GM10248 (cell line): ENCODE results near the gene COLEC11.

Source experiments
- CTCF ChIA-PET: fragments of 300-600 bp; sonication (Branson Sonifier 250); formaldehyde crosslinking; extraction: SDS; loops from one replicate; lab custom pipeline; 2021; ENCODE audit warnings: antibody characterized with exemption; lab: Yijun Ruan, JAX
- POLR2A ChIA-PET: fragments of 350-650 bp; sonication (Branson Sonifier 250); formaldehyde crosslinking; extraction: SDS; loops from one replicate; lab custom pipeline; 2020; ENCODE audit warnings: antibody characterized with exemption; lab: Yijun Ruan, JAX
- DNase-seq: peaks from one replicate; pipeline ENCODE4 v3.0.0; 2012; ENCODE audit errors: extremely low spot score
- TF ChIP-seq, protein P1 (sequence below): IDR thresholded peaks from 2 replicates; pipeline ENCODE4 v1.5.1; 2012; ENCODE audit warnings: mild to moderate bottlenecking, low read depth; ENCODE audit errors: extremely low read depth, missing control alignments, control extremely low read depth

Gene COLEC11

DNA sequence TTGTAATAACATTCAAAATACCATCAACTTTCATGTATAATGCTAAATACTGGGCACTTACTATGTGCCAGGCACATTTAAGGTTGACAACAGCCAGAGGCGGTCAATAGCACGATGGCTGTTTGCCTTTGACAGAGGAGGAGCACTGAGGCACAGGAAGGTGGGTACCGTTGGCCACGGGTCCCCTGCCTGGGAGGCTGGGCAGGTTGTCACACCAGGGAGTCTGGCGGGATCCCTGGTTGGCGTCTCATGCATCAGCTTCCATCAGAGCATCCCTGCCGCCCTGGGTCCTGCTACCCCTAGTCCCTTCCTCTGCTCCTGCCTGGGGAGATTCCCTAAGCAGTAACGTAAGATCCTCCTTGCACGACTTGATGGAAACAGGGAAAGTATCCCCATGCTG lies 82.5 kb downstream of the COLEC11 start:
- ChIA-PET CTCF (no interaction called here), POLR2A (no interaction called here)
- no peak for DNase-seq
- TF ChIP-seq, protein P1, sequence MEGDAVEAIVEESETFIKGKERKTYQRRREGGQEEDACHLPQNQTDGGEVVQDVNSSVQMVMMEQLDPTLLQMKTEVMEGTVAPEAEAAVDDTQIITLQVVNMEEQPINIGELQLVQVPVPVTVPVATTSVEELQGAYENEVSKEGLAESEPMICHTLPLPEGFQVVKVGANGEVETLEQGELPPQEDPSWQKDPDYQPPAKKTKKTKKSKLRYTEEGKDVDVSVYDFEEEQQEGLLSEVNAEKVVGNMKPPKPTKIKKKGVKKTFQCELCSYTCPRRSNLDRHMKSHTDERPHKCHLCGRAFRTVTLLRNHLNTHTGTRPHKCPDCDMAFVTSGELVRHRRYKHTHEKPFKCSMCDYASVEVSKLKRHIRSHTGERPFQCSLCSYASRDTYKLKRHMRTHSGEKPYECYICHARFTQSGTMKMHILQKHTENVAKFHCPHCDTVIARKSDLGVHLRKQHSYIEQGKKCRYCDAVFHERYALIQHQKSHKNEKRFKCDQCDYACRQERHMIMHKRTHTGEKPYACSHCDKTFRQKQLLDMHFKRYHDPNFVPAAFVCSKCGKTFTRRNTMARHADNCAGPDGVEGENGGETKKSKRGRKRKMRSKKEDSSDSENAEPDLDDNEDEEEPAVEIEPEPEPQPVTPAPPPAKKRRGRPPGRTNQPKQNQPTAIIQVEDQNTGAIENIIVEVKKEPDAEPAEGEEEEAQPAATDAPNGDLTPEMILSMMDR, result no peak

DNA sequence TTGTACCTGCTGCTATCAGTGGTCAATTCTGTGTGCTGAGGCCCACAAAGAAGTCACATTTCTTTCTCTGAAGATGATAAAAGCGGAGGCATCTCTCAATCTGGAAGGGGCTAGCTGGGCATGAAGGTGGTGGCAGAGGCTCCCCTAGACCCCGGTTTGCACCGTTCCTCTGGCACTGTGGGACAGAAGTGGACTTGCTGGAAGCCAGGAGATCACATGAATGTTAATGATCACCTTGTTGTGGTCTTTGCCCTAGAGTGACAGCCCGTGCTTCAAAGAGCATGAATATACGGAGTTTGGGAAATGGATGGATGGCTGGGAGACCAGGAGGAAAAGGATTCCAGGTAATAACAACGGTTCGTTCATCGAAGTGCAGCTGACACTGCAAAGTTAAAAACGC lies 83.3 kb downstream of the COLEC11 start:
- TF ChIP-seq, protein P1, result no peak
- CTCF ChIA-PET, result no interaction called here
- no peak for DNase-seq
- POLR2A ChIA-PET, result no interaction called here

DNA sequence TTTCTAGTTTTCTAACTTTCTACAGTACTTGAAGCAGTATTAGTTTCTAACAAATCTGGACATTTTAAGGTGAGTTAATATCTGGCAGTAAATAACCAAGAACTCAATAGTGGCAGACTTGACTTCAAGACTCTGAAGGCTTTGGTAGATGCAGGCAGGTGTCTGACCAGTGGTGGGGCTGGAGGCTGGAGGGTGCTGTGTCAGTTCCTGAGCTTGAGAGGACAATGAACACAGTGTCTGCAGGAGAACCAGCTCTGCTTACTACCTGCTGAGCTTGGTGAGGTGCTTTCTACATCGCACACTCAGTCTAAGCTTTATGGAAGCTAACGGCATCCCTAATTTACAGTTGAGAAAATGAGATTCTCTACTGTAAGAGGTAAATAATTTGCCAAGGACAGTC lies 84.3 kb downstream of the COLEC11 start:
- TF ChIP-seq, protein P1, result no peak
- CTCF ChIA-PET, result no interaction called here
- POLR2A ChIA-PET, result no interaction called here
- DNase-seq, result no peak

DNA sequence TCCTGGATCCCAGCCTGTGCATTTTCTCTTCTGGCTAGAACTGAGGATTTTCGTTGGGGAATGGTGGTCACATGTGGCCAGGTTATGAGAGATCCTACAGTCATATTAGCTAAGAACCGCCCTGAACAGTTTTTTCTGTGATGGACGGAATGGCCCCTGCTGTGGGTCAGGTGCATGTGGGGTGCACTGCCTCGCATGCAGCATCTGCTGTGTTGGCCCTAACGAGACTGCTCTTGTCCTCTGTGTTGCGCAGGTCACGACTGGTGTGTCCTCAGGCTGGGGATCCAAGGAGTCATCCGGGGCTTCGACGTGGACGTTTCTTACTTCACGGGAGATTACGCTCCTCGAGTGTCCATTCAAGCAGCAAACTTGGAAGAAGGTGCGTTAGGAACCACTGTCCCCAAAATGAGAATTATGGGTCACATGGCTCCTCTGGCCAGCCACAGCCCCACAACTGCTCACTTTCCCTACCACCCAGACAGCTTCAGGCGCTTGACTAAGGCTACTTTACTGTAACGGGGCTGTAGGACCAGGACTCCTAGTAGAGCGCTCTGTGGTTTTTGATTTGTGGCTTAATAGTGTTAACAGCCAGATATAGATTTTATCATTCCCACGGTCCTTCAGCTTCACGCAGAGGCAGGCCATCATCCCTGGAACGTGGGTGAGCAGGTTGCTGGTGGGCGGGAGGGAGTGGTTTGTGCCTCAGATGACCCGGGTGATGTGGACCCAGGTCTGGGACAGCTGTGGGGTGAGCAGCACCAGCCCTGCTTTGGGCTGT lies 84.9 kb downstream of the COLEC11 start:
- no peak for DNase-seq
- POLR2A ChIA-PET, result no interaction called here
- TF ChIP-seq, protein P1, result no peak
- CTCF ChIA-PET, result no interaction called here

DNA sequence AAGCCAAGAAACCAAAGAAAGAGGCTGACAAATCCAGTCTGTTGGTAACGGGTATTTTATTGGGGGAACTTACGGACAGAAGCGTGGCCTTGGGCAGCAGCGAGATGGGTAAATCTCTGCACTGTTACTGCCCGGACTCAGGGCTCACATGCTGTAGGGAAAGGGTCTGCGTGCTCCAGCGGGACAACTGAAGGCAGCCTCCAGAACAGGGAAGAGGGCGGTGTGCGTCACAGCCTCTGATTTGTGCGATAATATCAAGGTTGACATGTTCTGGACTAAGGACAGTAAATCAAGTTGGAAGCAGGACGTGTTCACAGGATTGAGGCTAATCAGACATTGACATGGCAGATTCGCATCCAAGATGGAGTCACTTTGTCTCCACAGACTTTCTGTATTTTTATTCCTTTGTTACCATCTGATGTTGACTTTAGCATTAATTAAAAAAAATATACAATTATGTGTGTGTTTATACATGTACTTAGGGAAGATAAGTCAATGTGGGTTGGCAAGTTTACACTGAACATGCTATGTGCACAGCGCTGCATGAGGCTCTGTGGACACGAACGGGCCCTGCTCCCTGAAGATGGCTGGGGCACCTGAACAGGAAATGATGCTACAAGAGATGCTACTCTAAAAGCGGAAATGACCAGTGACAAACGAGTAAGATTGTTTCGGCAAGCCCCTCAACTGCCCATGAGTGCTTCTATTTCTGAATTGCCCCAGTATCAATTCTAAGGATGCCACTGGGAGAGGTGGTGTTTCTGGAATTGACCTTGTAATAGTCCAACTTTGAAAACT lies 85.8 kb downstream of the COLEC11 start:
- TF ChIP-seq, protein P1, result no peak
- POLR2A ChIA-PET, result no interaction called here
- no peak for DNase-seq
- CTCF ChIA-PET, result no interaction called here

DNA sequence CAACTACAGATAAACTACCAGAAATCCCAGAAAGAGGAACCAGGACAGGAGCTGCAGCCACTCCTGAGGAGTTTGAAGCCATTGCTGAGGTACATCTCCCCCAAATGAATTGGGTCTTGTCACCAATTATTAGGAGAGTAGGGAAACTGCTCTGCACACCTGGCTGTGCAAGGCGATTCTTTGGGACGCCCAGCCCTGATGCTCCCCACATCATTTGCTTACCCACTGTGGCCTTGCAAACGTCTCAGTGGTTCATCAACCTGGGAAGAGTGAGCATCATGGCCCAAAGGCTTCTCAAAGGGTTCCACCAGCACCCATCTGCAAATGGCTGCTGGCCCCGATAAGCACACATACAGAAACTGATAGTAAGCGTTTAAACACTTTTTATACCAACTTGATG lies 86.7 kb downstream of the COLEC11 start:
- POLR2A ChIA-PET, result no interaction called here
- no peak for DNase-seq
- CTCF ChIA-PET, result no interaction called here
- TF ChIP-seq, protein P1, result no peak
